Neural cell (in vitro differentiated cells): ENCODE measurements around the gene FILIP1L. TPM values are rescaled to one million over a fixed set of nuclear protein-coding genes. Genes with fewer than 3 reads are reported as not detected.

Experiments used
- H2AFZ ChIP-seq: fragments of 200-600, 300-800 bp; sonication (generic), shearing (Covaris generic); 2 replicates; pipeline ENCODE4 v1.6.0; 2014; ENCODE audit warnings: low read depth, mild to moderate bottlenecking, antibody characterized with exemption, low read length, moderate library complexity
- H3F3A ChIP-seq: fragments of 200-600 bp; shearing (Covaris generic); 2 replicates; pipeline ENCODE4 v1.6.1; 2016; ENCODE audit warnings: mild to moderate bottlenecking, moderate library complexity, mixed read lengths, antibody characterized with exemption, low read length; ENCODE audit not compliant: insufficient read depth, poor library complexity, severe bottlenecking
- H3K27ac ChIP-seq: fragments of 200-600, 300-800 bp; sonication (generic), shearing (Covaris generic); 2 replicates; pipeline ENCODE4 v1.5.1; 2014; ENCODE audit warnings: mild to moderate bottlenecking, low read length, moderate library complexity
- H3K27me3 ChIP-seq: fragments of 300-800, 200-600 bp; sonication (generic), shearing (Covaris generic); 2 replicates; pipeline ENCODE4 v1.6.0; 2014; ENCODE audit warnings: mild to moderate bottlenecking, low read depth, low read length, moderate library complexity; ENCODE audit not compliant: insufficient read depth
- H3K36me3 ChIP-seq: fragments of 300-800, 200-600 bp; sonication (generic), shearing (Covaris generic); 2 replicates; pipeline ENCODE4 v1.5.1; 2014; ENCODE audit warnings: mild to moderate bottlenecking, antibody characterized with exemption, low read length, moderate library complexity; ENCODE audit not compliant: insufficient read depth
- H3K4me2 ChIP-seq: fragments of 300-800, 200-600 bp; sonication (generic), shearing (Covaris generic); 2 replicates; pipeline ENCODE4 v1.6.0; 2014; ENCODE audit warnings: mild to moderate bottlenecking, low read length
- H3K4me3 ChIP-seq: fragments of 300-800, 200-600 bp; sonication (generic), shearing (Covaris generic); 2 replicates; pipeline ENCODE4 v1.5.1; 2014; ENCODE audit warnings: mild to moderate bottlenecking, low read length, moderate library complexity
- H3K79me2 ChIP-seq: fragments of 200-600 bp; shearing (Covaris generic); replicated peaks from 2 replicates; pipeline ENCODE4 v1.6.0; 2014; ENCODE audit warnings: mild to moderate bottlenecking, low read length, moderate library complexity; ENCODE audit not compliant: insufficient read depth
- H3K9ac ChIP-seq: fragments of 300-800, 200-600 bp; sonication (generic), shearing (Covaris generic); 2 replicates; pipeline ENCODE4 v1.6.1; 2016; ENCODE audit warnings: mild to moderate bottlenecking, low read length, mixed read lengths
- H3K9me2 ChIP-seq: fragments of 200-600 bp; shearing (Covaris generic); 2 replicates; pipeline ENCODE4 v1.6.1; 2016; ENCODE audit warnings: mild to moderate bottlenecking, low read length, mixed read lengths; ENCODE audit not compliant: insufficient read depth
- H3K9me3 ChIP-seq: fragments of 200-600, 300-800 bp; sonication (generic), shearing (Covaris generic); 2 replicates; pipeline ENCODE4 v1.6.1; 2016; ENCODE audit warnings: mild to moderate bottlenecking, mixed run types, low read length, moderate library complexity, mixed read lengths
- H4K20me1 ChIP-seq: fragments of 200-600 bp; shearing (Covaris generic); 2 replicates; pipeline ENCODE4 v1.6.1; 2016; ENCODE audit warnings: mild to moderate bottlenecking, mixed run types; ENCODE audit not compliant: insufficient read depth
- CTCF ChIP-seq: fragments of 450-650 bp; IDR thresholded peaks from 2 replicates; pipeline ENCODE4 v1.5.1; 2014; ENCODE audit warnings: antibody characterized with exemption, mild to moderate bottlenecking, moderate library complexity; ENCODE audit not compliant: poor library complexity, severe bottlenecking
- EP300 ChIP-seq: fragments of 450-650 bp; conservative IDR thresholded peaks from 2 replicates; pipeline ENCODE4 v1.6.1; 2014; ENCODE audit warnings: antibody characterized with exemption, mild to moderate bottlenecking, moderate library complexity; ENCODE audit not compliant: poor library complexity, severe bottlenecking
- EZH2 ChIP-seq: fragments of 200-600, 300-800 bp; shearing (Covaris generic), sonication (generic); IDR thresholded peaks from 2 replicates; pipeline ENCODE4 v1.6.1; 2014; ENCODE audit warnings: antibody characterized with exemption, low read length, borderline replicate concordance, mild to moderate bottlenecking; ENCODE audit not compliant: insufficient read depth, poor library complexity, severe bottlenecking
- MXI1 ChIP-seq: fragments of 450-650 bp; conservative IDR thresholded peaks from 2 replicates; pipeline ENCODE4 v1.6.1; 2014; ENCODE audit warnings: antibody characterized with exemption, mild to moderate bottlenecking; ENCODE audit not compliant: poor library complexity, severe bottlenecking
- POLR2AphosphoS5 ChIP-seq: IDR thresholded peaks from 2 replicates; pipeline ENCODE4 v1.6.1; 2012
- RAD21 ChIP-seq: fragments of 450-650 bp; conservative IDR thresholded peaks from 2 replicates; pipeline ENCODE4 v1.6.1; 2014; ENCODE audit warnings: antibody characterized with exemption, mild to moderate bottlenecking, moderate library complexity
- REST ChIP-seq: IDR thresholded peaks from 2 replicates; pipeline ENCODE4 v1.6.1; 2012; ENCODE audit warnings: borderline replicate concordance
- SMC3 ChIP-seq: fragments of 450-650 bp; conservative IDR thresholded peaks from 2 replicates; pipeline ENCODE4 v1.6.1; 2014; ENCODE audit warnings: antibody characterized with exemption, mild to moderate bottlenecking, moderate library complexity; ENCODE audit not compliant: poor library complexity
- TAF1 ChIP-seq: IDR thresholded peaks from 2 replicates; pipeline ENCODE4 v1.6.1; 2012; ENCODE audit warnings: low read depth
- polyA plus RNA-seq: library from polyadenylated mRNA; depleted of rRNA; stranded (reverse); fragments of >200 nt; gene quantifications from 2 replicates; pipeline ENCODE4 v1.2.3, GENCODE V29; 2014

Gene FILIP1L
- polyA plus RNA-seq, 1 donor from 2014 or later: 0.27 TPM

- no peaks in the 10 kb centered on the region for H3K9me2 ChIP-seq
- no peak overlapping the region for H3K27ac ChIP-seq
- H3K4me2 ChIP-seq: no peak overlapping the region
- H3K9ac ChIP-seq: no peak overlapping the region
- no peaks in the 10 kb centered on the region for H3K9me3 ChIP-seq
- H2AFZ ChIP-seq: no peak overlapping the region
- no peaks in the 10 kb centered on the region for H3K79me2 ChIP-seq
- TF ChIP-seq RAD21: no peak
- no peak for TF ChIP-seq TAF1
- no peak for TF ChIP-seq SMC3
- no peak for TF ChIP-seq MXI1
- no peak for TF ChIP-seq REST
- TF ChIP-seq POLR2AphosphoS5: no peak
- TF ChIP-seq EZH2: no peak
- no peak for TF ChIP-seq CTCF
- TF ChIP-seq EP300: no peak
- H3K4me3 ChIP-seq: no peak overlapping the region
- H3F3A ChIP-seq: no peaks in the 10 kb centered on the region
- H3K27me3 ChIP-seq: no peaks in the 10 kb centered on the region
- no peaks in the 10 kb centered on the region for H3K36me3 ChIP-seq
- H4K20me1 ChIP-seq: no peaks in the 10 kb centered on the region
These were observed 25.4 kb downstream of the FILIP1L start for GRCh38 chr3:100088735-100089368.

- no peak for TF ChIP-seq EP300
- no peak for TF ChIP-seq TAF1
- TF ChIP-seq CTCF: no peak
- no peak for TF ChIP-seq MXI1
- TF ChIP-seq SMC3: no peak
- TF ChIP-seq RAD21: no peak
- TF ChIP-seq POLR2AphosphoS5: no peak
- TF ChIP-seq REST: no peak
- TF ChIP-seq EZH2: no peak
- H3K36me3 ChIP-seq: no peaks in the 10 kb centered on the region
- no peaks in the 10 kb centered on the region for H3K27me3 ChIP-seq
- H3F3A ChIP-seq: no peaks in the 10 kb centered on the region
- H3K79me2 ChIP-seq: no peaks in the 10 kb centered on the region
- no peaks in the 10 kb centered on the region for H3K9me3 ChIP-seq
- H3K4me3 ChIP-seq: no peak overlapping the region
- H4K20me1 ChIP-seq: no peaks in the 10 kb centered on the region
- no peaks in the 10 kb centered on the region for H3K9me2 ChIP-seq
- H3K9ac ChIP-seq: no peak overlapping the region
- H2AFZ ChIP-seq: no peak overlapping the region
- H3K27ac ChIP-seq: no peak overlapping the region
- H3K4me2 ChIP-seq: no peak overlapping the region
These were observed 27.1 kb downstream of the FILIP1L start for GRCh38 chr3:100087198-100087597.
